SK-N-DZ (cell line): ENCODE results near the gene SYNGR2.

Experiments used
- DNase-seq: peaks from one replicate; pipeline ENCODE4 v3.0.0-alpha.2; 2015; ENCODE audit warnings: low spot score

SYNGR2 gene

GRCh38 chr17:78142119-78142861 lies 26.1 kb upstream of the SYNGR2 start:
- DNase-seq: no peak

- no peak for DNase-seq
These were observed 24.9 kb upstream of the SYNGR2 start for GRCh38 chr17:78143214-78144146.

- DNase-seq: no peak
These were observed 24.1 kb upstream of the SYNGR2 start for GRCh38 chr17:78144147-78144719.

DNA sequence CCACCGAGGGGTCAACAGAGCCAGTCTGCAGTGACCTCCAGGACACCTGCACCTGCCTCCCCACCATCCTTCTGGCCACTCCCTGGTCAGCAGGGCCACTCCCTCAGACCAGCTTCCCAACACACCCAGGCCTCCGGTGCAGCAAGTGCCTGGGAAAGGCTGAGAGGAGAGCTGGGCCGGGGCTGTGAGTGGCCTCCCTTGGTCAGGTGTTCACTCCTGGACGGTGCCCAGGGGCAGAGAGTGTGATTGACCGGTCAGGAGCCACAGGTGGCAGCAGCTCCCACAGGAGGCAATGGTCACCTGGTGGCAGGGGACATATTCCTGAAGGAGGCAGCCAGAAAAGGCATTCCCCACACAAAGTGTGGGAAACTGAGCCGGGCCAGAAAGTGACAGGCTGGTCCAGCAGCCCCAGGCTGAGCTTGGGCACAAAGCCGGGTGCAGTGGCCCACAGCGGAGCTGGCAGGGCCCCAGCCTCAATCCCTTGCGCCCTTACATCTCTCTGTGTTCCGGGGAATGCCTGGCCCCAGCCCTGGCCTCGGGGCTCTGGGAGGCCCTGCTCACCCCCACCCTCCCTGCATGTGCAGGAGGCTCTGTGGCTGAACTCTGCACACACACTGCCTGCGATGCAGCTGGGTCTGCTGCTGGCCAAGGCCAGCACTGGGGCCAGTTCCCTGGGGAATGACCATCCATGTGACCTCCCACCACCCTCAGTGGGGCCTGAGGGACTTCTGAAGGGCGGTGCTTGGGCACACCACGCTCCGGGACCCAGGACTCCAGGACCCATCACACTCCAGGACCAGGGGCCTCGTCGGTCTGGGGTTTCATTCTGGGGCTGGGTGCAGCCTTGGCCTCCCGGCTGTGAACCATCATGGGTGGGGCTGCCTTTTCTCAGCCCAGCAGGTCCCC lies 23.4 kb upstream of the SYNGR2 start:
- DNase-seq: no peak

DNA sequence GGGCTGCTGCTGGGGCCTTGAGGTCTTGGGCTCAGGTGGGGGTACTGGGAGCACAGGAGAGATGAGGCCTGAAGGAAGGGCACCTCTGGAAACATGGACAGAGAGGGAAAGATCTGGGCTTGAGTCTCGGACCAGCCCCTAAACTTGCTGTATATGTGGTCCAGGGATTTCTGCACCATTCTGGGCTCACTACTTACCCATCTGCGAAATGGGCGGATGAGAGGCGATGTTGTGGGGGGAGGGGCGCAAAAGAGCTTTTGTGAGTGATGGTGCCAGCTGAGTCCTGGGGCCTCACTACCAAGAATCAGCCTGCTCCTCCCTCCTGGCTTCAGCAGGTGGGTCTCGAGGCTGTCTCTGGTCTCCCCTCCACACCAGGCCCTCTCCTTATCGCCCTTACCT lies 21.9 kb upstream of the SYNGR2 start:
- DNase-seq: no peak

DNA sequence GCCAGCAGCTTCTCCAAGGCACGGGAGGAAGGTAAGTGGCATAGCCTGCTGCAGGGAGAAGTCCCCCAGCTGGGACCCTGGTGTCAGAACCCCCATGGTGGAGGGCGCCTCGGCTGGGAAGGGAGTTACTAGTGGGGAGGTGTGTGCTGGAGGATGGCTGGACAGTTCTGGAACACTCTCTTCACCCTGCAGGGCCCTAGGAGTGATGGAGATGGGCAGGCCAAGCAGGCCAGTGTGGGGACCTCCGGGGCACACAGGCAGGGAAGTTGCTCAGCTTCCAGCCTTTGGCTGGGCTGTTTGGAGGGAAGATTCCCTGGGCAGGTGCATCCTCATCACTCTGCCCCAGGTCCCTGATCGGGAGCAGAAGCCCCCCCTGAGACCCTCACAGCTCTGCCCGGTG lies 21.5 kb upstream of the SYNGR2 start:
- DNase-seq: no peak

- DNase-seq: no peak
These were observed 20.9 kb upstream of the SYNGR2 start for GRCh38 chr17:78147315-78147998.

DNA sequence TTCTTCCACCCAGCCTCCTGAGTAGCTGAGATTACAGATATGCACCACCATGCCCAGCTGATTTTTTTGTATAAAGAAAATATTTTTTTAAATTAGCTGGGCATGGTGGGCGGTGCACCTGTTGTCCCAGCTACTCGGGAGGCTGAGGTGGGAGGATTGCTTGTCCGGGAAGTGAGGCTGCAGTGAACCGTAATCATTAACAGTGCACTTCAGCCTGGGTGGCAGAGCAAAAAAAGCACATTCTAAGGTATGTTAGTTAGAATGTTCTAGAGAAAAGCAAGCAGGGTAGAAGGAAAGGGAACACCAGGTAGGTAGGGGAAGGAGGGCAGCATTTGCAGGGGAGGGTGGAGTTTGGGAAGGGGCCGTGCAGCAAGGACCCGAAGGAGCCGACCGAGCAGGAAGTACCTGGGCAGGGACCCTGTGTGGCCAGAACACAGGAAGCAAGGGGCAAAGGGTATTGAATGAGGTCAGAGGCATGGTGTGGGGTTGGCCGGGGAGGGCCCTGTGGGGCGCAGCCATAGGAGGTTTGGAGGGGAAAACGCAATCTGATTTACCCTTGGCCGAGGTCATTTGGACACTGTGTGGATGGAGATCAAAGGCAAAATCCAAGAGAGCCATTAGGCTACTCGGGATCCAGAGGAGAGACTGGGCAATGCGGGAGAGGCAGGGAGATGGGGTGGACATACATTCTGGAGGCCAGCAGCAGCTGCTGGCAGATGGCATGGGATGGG lies 19.9 kb upstream of the SYNGR2 start:
- DNase-seq: no peak

GRCh38 chr17:78151514-78152008 lies 16.8 kb upstream of the SYNGR2 start:
- DNase-seq: no peak

GRCh38 chr17:78154903-78155811 lies 13.2 kb upstream of the SYNGR2 start:
- DNase-seq: no peak

DNA sequence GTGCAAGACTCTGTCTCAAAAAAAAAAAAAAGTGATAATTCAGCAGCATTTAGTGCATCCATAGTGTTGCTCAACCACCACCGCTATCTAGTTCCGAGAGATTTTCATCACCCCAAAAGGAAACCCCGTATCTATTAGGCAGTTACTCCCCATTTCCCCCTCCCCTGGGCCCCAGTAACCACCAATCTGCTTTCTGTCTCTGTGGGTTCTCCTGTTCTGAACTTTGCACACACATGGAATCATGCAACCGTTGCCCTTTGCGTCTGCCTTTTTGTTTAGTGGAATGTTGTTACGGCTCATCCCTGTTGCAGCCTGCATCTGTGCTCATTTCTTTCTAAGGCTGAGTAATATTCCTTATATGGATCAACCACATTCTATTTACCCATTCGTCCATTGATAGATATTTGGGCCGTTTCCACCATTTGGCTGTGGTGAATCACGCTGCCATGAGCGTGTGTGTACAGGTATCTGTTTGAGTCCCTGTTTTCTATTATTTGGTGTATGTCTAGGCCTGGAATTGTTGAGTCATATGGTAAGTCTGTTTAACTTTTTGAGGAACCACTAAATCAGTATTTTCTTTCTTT lies 8.7 kb upstream of the SYNGR2 start:
- DNase-seq: no peak

DNA sequence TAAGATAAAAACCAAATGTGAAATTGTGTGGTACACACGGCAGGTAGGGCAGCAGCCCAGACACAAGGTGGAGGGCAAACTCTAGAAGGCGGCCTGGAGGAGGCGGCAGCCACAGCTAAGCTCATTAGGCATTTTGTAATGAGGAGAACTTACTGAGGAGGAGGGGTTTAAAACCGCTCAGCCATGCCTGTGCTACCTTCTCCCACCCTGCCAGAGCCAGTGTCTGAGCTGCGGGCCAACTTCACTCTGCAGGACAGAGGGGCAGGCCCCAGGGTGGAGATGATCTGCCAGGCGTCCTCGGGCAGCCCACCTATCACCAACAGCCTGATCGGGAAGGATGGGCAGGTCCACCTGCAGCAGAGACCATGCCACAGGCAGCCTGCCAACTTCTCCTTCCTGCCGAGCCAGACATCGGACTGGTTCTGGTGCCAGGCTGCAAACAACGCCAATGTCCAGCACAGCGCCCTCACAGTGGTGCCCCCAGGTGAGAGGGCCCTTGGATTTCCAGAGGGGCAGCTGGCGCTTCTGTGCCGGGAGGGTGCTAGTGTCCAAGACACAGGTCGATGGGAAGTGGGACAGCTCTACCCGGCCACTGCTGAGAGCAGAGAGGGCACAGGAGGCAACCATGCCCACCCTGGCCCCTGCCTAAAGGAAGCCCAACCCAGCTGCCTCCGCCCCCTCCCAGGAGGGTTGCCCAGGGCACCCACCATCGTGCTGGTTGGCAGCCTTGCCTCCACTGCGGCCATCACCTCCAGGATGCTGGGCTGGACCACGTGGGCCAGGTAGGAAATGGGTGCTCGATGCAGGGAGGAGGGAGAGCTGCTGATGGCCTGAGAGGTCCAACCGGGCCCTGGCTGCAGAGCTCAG lies 4.3 kb upstream of the SYNGR2 start:
- no peak for DNase-seq

DNA sequence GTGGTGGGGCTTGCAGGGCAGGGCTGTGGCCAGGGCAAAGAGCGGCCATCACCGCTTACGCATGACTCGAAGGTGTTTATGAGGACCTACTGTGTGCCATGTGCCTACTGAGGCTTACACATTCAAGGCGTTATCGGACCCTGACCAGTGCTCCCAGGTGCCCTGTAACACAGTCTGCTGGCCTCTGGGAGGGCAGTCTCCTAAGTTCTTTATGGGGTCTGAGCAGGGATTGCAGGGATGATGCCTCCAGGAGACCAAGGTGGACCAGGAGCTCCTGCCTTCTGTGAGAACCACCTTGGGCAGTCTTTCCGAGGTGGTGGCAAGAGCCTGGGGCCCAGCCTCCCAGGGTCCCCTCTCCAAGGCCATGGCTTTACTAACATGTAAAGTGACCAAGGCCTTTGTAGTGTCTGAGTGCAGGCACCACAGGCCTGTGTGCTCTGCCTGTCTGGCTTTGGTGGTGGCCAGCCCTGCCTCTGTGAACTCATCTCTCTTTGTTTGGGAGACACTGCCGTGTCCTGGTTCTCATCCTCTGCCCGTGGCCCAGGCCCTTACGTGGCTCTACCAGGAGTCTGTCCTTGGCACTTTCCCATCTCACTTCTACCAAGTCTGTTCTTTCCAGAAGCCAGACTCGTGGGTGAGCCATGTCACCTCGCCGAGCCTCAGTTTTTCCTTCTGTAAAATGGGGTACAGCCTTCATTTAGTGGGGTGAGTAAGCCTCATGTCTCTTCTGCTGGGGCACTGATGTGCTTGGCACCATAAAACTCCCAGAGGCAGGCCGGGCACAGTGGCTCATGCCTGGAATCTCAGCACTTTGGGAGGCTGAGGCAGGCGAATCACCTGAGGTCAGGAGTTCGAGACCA lies 3.4 kb upstream of the SYNGR2 start:
- no peak for DNase-seq

GRCh38 chr17:78166416-78166815 lies 2.0 kb upstream of the SYNGR2 start:
- no peak for DNase-seq

- peak; percentile 45 for DNase-seq
These were observed 767 bp downstream of the SYNGR2 start for GRCh38 chr17:78168903-78169793.
